Coronary artery (tissue), 2 donors: ENCODE measurements around the gene CDC42SE2.
"Not testable (repeated sequence)": the region's sequence is repeated elsewhere in the genome, so short reads cannot be mapped to it uniquely, and the experiment has no call there.

Source experiments
- DNase-seq: peaks from one replicate; pipeline ENCODE4 v3.0.0-alpha.2; 2017; ENCODE audit warnings: low spot score
- H3K27ac ChIP-seq, 2 donors: fragments of 200-600 bp; sonication (generic); one replicate each; pipeline ENCODE4 v1.5.1; 2016 to 2019
- H3K4me3 ChIP-seq: fragments of 200-600 bp; sonication (generic); 2 replicates; pipeline ENCODE4 v1.5.1; 2016; ENCODE audit warnings: mild to moderate bottlenecking, moderate library complexity
- CTCF ChIP-seq: fragments of 200-600 bp; sonication (generic); IDR thresholded peaks from one replicate; pipeline ENCODE4 v1.5.1; 2019; ENCODE audit warnings: antibody characterized with exemption

CDC42SE2 gene

DNA sequence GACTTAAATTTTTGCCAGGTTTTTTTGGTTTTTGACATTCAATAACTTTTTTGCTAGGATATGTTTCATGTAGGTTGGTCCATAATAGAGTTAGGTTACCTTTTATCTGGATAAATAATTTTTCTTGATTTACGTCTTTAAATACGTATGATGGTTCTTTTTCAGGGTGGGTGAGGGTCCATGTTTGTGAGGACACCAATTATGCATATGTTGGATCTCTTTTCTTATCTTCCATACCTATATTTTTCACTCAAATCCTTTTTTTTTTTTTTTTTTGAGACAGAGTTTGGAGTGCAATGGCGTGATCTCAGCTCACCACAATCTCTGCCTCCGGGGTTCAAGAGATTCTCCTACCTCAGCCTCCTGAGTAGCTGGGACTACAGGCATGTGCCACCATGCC lies 17.3 kb upstream of the CDC42SE2 start:
- no peak for DNase-seq
- no peak overlapping the region for H3K27ac ChIP-seq
- no peak overlapping the region for H3K4me3 ChIP-seq
- no peak for TF ChIP-seq CTCF

GRCh38 chr5:131250751-131251475 lies 12.9 kb upstream of the CDC42SE2 start:
- no peak overlapping the region for H3K27ac ChIP-seq
- no peak overlapping the region for H3K4me3 ChIP-seq
- TF ChIP-seq CTCF: no peak
- DNase-seq: no peak

DNA sequence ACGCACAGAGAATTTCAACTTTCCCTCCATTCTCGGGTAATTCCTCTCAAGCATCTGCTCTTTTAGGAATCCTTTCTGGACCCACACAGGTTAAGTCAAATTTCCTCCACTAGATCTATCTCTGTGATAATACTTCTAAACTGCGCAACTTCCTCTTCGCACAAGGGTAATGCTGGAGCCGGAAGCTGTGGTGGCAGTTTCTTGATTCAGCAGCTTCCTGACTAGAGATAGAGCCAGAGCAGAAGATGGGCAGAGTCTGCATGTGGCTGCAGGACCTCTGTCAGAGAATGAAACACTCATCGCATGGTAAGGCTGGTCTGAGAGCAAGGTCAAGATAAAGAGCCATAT lies 11.1 kb upstream of the CDC42SE2 start:
- TF ChIP-seq CTCF: no peak
- DNase-seq: no peak
- Histone ChIP-seq H3K4me3 (no peak overlapping the region), H3K27ac (peak overlapping the region in 1 of 2 donors; percentile 40)

DNA sequence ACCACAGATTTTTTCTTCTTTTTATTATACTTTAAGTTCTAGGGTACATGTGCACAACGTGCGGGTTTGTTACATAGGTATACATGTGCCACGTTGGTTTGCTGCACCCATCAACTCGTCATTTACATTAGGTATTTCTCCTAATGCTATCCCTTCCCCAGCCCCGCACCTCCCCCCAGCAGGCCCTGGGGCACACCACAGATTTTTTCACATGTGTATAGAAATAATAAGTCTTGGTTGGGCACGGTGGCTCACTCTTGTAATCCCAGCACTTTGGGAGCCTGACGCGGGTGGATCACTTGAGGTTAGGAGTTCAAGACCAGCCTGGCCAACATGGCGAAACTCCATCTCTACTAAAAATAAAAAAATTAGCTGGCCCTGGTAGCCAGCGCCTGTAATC lies 9.8 kb upstream of the CDC42SE2 start:
- H3K27ac ChIP-seq, H3K4me3 ChIP-seq, DNase-seq: not testable (repeated sequence)

- no peak for TF ChIP-seq CTCF
- no peak for DNase-seq
- H3K27ac ChIP-seq: no peak overlapping the region
- H3K4me3 ChIP-seq: no peak overlapping the region
These were observed 9.1 kb upstream of the CDC42SE2 start for GRCh38 chr5:131254741-131255140.

DNA sequence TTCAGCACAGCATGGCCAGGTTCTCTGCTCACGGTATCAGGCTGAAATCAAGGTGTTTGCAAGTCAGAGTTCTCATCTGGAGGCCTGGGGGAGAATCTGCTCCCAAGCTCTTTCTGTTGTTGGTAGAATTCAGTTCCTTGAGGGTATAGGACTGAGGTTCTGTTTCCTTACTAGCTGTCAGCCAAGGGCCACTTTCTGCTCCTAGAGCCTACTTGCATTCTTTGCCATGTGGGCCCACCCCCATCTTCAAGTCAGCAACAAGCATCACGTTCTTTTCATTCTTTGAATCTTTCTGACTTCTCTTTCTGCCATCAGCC lies 7.4 kb upstream of the CDC42SE2 start:
- no peak for TF ChIP-seq CTCF
- Histone ChIP-seq H3K4me3 (no peak overlapping the region), H3K27ac (no peak overlapping the region)
- no peak for DNase-seq

- no peak overlapping the region for H3K27ac ChIP-seq
- TF ChIP-seq CTCF: no peak
- no peak overlapping the region for H3K4me3 ChIP-seq
- DNase-seq: no peak
These were observed 5.1 kb upstream of the CDC42SE2 start for GRCh38 chr5:131258733-131259132.

DNA sequence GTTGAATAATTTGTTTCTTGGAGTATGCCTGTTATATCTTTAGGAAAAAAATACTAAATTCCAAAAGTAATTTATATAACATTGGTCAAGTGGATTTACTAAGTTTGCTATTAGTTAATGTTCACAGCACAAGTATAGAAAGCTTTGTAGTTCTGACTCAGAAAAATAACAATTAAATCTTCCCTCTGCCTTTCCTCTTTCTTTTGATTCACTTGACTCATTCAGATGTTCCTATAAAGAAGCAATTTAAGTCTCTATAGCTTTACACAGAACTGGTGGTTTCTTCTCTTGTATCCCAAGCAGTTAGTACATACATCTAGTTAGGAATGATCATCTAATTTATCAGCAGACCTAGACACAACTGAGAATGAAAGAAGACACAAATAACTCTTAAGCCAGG lies 4.5 kb upstream of the CDC42SE2 start:
- no peak for DNase-seq
- no peak for TF ChIP-seq CTCF
- H3K27ac ChIP-seq: no peak overlapping the region
- H3K4me3 ChIP-seq: no peak overlapping the region
